Stimulated activated CD8-positive, alpha-beta memory T cell treated with anti-CD3 and anti-CD28 coated beads, Interleukin-4, amount 100 ng/mL, for 1 hour (primary cell): Measurements from ENCODE around the gene ARL5C.
"Not testable (repeated sequence)": the region's sequence is repeated elsewhere in the genome, so short reads cannot be mapped to it uniquely, and the experiment has no call there.

Experiments
- DNase-seq, 2 donors: peaks; one replicate each; pipeline ENCODE4 v3.0.0-alpha.2; 2020; ENCODE audit warnings: low read depth in 2 of 2, low spot score in 1 of 2

ARL5C gene

GRCh38 chr17:39168503-39168902, 2.5 kb upstream of the ARL5C start:
- not testable (repeated sequence) for DNase-seq

- DNase-seq = no peak
These were observed 1.5 kb upstream of the ARL5C start for GRCh38 chr17:39167476-39167875.

- DNase-seq = no peak
These were observed 725 bp upstream of the ARL5C start for GRCh38 chr17:39166437-39167335.

- DNase-seq = no peak
These were observed 652 bp downstream of the ARL5C start for GRCh38 chr17:39165178-39165840.

- peak; percentile 36 to 47 for DNase-seq
These were observed 1.3 kb downstream of the ARL5C start for GRCh38 chr17:39164675-39165143.

- no peak for DNase-seq
These were observed 4.0 kb downstream of the ARL5C start for GRCh38 chr17:39161962-39162361.

GRCh38 chr17:39158623-39159022, 7.3 kb downstream of the ARL5C start:
- no peak for DNase-seq

GRCh38 chr17:39156491-39156890, 9.5 kb downstream of the ARL5C start:
- no peak for DNase-seq

GRCh38 chr17:39155654-39156053, 10.3 kb downstream of the ARL5C start:
- no peak for DNase-seq

GRCh38 chr17:39153599-39154051, 12.3 kb downstream of the ARL5C start:
- peak; percentile 93 to 95 for DNase-seq

- no peak for DNase-seq
These were observed 13.8 kb downstream of the ARL5C start for GRCh38 chr17:39151943-39152818.

- no peak for DNase-seq
These were observed 14.6 kb downstream of the ARL5C start, which contains the start of gene PLXDC1 for GRCh38 chr17:39151150-39151942. Gene PLXDC1 (minus strand): TSS chr17:39151637. CDS start chr17:39151437, 200 bp downstream.

GRCh38 chr17:39150795-39151149, 15.2 kb downstream of the ARL5C start:
- DNase-seq = no peak

- no peak for DNase-seq
These were observed 15.8 kb downstream of the ARL5C start for GRCh38 chr17:39150104-39150634.

GRCh38 chr17:39147221-39148185, 18.5 kb downstream of the ARL5C start:
- no peak for DNase-seq

GRCh38 chr17:39146273-39146672, 19.7 kb downstream of the ARL5C start:
- no peak for DNase-seq

- no peak for DNase-seq
These were observed 20.8 kb downstream of the ARL5C start for GRCh38 chr17:39145143-39145542.

- no peak for DNase-seq
These were observed 21.5 kb downstream of the ARL5C start for GRCh38 chr17:39144416-39144840.

- DNase-seq = no peak
These were observed 22.3 kb downstream of the ARL5C start for GRCh38 chr17:39143552-39144093.
